Heart right ventricle (tissue), 16 donors: ENCODE data around the gene COX6A2. TPM values are rescaled to one million over a fixed set of nuclear protein-coding genes. Genes with fewer than 3 reads are reported as not detected.
A peak's percentile ranks its signal among the peaks of the same experiment; 100 is the strongest.

Source experiments
- ATAC-seq, 8 donors: fragments of 200-7000 bp; cut with Tn5 transposase; one replicate each; pipeline ENCODE4 v1.9.1; 2020; ENCODE audit warnings: mild to moderate bottlenecking in 8 of 8, moderate library complexity in 8 of 8, moderate number of reproducible peaks in 1 of 8
- DNase-seq, 2 donors: peaks; one replicate each; pipeline ENCODE4 v3.0.0-alpha.2; 2020
- H3K27ac ChIP-seq, 10 donors: fragments of 200-600 bp; sonication (generic) in 2 of 10; one replicate each; pipeline versions ENCODE4 v1.5.0 to v1.8.0; 2020 to 2022; ENCODE audit warnings: mild to moderate bottlenecking in 3 of 10
- H3K27me3 ChIP-seq, 7 donors: fragments of 200-600 bp; one replicate each; pipeline ENCODE4 v1.8.0; 2021 to 2022; ENCODE audit warnings: mild to moderate bottlenecking in 2 of 7
- H3K36me3 ChIP-seq, 9 donors: fragments of 200-600 bp; sonication (generic) in 1 of 9; one replicate each; pipeline versions ENCODE4 v1.5.0 to v1.8.0; 2020 to 2022; ENCODE audit warnings: mild to moderate bottlenecking in 2 of 9
- H3K4me1 ChIP-seq, 9 donors: fragments of 200-600 bp; sonication (generic) in 1 of 9; one replicate each; pipeline versions ENCODE4 v1.5.0 to v1.8.0; 2020 to 2022; ENCODE audit warnings: mild to moderate bottlenecking in 4 of 9
- H3K4me3 ChIP-seq, 10 donors: fragments of 200-600 bp; sonication (generic) in 2 of 10; one replicate each; pipeline versions ENCODE4 v1.5.0 to v1.8.0; 2020 to 2022; ENCODE audit warnings: mild to moderate bottlenecking in 7 of 10, moderate library complexity in 2 of 10
- H3K9me3 ChIP-seq, 11 donors: fragments of 200-600 bp in 10 of 11; sonication (generic) in 2 of 11; one replicate each; pipeline versions ENCODE4 v1.5.0 to v1.8.0; 2013 to 2022; ENCODE audit warnings: mild to moderate bottlenecking in 2 of 11, control low read depth in 1 of 11, moderate library complexity in 1 of 11
- CTCF ChIP-seq, 9 donors: fragments of 200-600 bp; sonication (generic) in 2 of 9; IDR thresholded peaks; one replicate each; pipeline versions ENCODE4 v1.5.0 to v1.8.0; 2021 to 2022; ENCODE audit warnings: antibody characterized with exemption in 9 of 9, mild to moderate bottlenecking in 5 of 9, moderate library complexity in 1 of 9
- whole genome bisulfite sequencing, 2 donors: extraction: QIAGEN DNeasy Blood & Tissue Kit; methylation state at CpG; one replicate each; pipeline ENCODE4 v1.1.7; 2013; ENCODE audit warnings: inconsistent platforms in 1 of 2; 5-methylcytosine and 5-hydroxymethylcytosine counted together
- intact Hi-C, 10 donors: fragments of 100-400 bp; cut with DNase I; formaldehyde crosslinking; loops; one replicate each; pipeline versions ENCODE4 v1.11.1 to v1.14.2; 2022
- long read RNA-seq, 3 donors: library from polyadenylated mRNA; unstranded; transcript quantifications; one replicate each; pipeline ENCODE4 v2.0.0, GENCODE V29; 2020 to 2021
- polyA plus RNA-seq, 2 donors: library from polyadenylated mRNA; stranded (reverse); fragments of 200-250 nt; gene quantifications; one replicate each; pipeline ENCODE4 v1.2.3, GENCODE V29; 2013
- total RNA-seq, 10 donors: library from RNA; stranded (reverse); fragmentation: NEBNext Ultra II Directional in 3 of 10; extraction: Animal tissue kit (Norgen Biotek cat#: 25700) in 3 of 10; gene quantifications; one replicate each; pipeline versions ENCODE4 v1.2.1 to v1.2.4, GENCODE V29; 2021 to 2023
- donor health status: Arrhythmogenic right ventricular cardiomyopathy.
- donor health status: ischemic (EF 13 %, LVEDD 7.1; RV severe dilation, severe dysfunction).
- donor health status: healthy with polysubstance abuse.
- donor health status: DM: no; HTN: yes; CAD: no.
- donor health status: DM: no; HTN: no; CAD: no.
- donor health status: ischemic (EF 25% LVEDD 6.9; RV normal size, moderate dysfunction).
- donor health status: ischemic (EF 25% LVEDD 5.7; RV mildly dilated, moderate dysfunction).
- donor health status: healthy.
- donor health status: DM: yes; HTN: yes; CAD: no.
- donor health status: Ischemic cardiomyopathy.
- donor health status: ischemic (EF 35%, LVEDD 5.7; RV mildly dilated, moderate dysfunction).
- donor health status: nonischemic (EF 11% LVEDD 7.7; RV severe dilation, severe dysfunction).
- donor health status: DM: yes; HTN: yes; CAD: no.
- donor health status: PGD.
- donor health status: ischemic (EF 29% LVEDD 5.4; RV normal size, mild dysfunction).
- donor health status: nonischemic (EF 23%, LVEDD 6.1; RV moderate dilation, normal function).

The COX6A2 gene
- total RNA-seq (1,000 to 10,000 TPM in 8 of 10 donors, 100 to 1,000 TPM in 2; 615 to 1,697 (median 1,335) TPM), polyA plus RNA-seq (1,000 to 10,000 TPM; 1,540 to 9,450 TPM)
- long read RNA-seq, donor 1, transcript COX6A2-202 (2 exons, 353 nt), result minor isoform, 91 of 891 reads
- long read RNA-seq, donor 1, transcript COX6A2-201 (3 exons, 440 nt), result major isoform, 766 of 891 reads
- long read RNA-seq, donor 1, partial matches to known transcripts, result 27 of 891 reads
- long read RNA-seq, donor 1, other reads (novel, unspliced or antisense), result 7 of 891 reads
- long read RNA-seq, donor 2, transcript COX6A2-202 (2 exons, 353 nt), result minor isoform, 89 of 1,559 reads
- long read RNA-seq, donor 2, transcript COX6A2-201 (3 exons, 440 nt), result major isoform, 1,431 of 1,559 reads
- long read RNA-seq, donor 2, partial matches to known transcripts, result 32 of 1,559 reads
- long read RNA-seq, donor 2, other reads (novel, unspliced or antisense), result 7 of 1,559 reads
- long read RNA-seq, donor 3, transcript COX6A2-202 (2 exons, 353 nt), result minor isoform, 7 of 96 reads
- long read RNA-seq, donor 3, transcript COX6A2-201 (3 exons, 440 nt), result major isoform, 87 of 96 reads
- long read RNA-seq, donor 3, partial matches to known transcripts, result 0 of 96 reads
- long read RNA-seq, donor 3, other reads (novel, unspliced or antisense), result 2 of 96 reads

GRCh38 chr16:31428279-31428597 is at the start of gene COX6A2:
Gene COX6A2, minus strand, starts transcription at chr16:31428360. Its CDS starts 35 bp downstream, at chr16:31428325.
- intact Hi-C loops, result no loop called here
- Histone ChIP-seq H3K9me3 (no peaks in the 10 kb centered on the region), H3K4me1 (peaks cover 0 to 71% (median 16%) of the 10 kb centered on the region in 9 donors), H3K4me3 (peak within 1 kb of the TSS; percentile 21 to 60 (median 55)), H3K27me3 (peaks cover 0 to 4% (median 0%) of the 10 kb centered on the region in 7 donors), H3K27ac (peak within 1 kb of the TSS; percentile 86 to 99 (median 95)), H3K36me3 (peaks cover 0 to 10% (median 0%) of the 10 kb centered on the region in 9 donors)
- peak; percentile 65 to 69 for DNase-seq
- peak; percentile 68 to 92 (median 84) for ATAC-seq
- TF ChIP-seq CTCF (IDR thresholded peaks at IDR 0.05), result no peak
- WGBS, 2 donors, result 24 to 29% methylated on average over 7 of the region's 7 CpGs

- intact Hi-C loops, result no loop called here
- no peak for DNase-seq
- no peak for TF ChIP-seq CTCF (IDR thresholded peaks at IDR 0.05)
- H3K9me3 ChIP-seq, result no peaks in the 10 kb centered on the region
- WGBS, 2 donors, result 76 to 83% methylated on average over 67 of the region's 67 CpGs
- peak overlapping the region in 5 of 10 donors; percentile 15 to 54 (median 20) for H3K4me3 ChIP-seq
- H3K27ac ChIP-seq, result peak overlapping the region in 1 of 10 donors; percentile 38
- peaks cover 0 to 12% (median 0%) of the 10 kb centered on the region in 7 donors for H3K27me3 ChIP-seq
- peaks cover 0 to 54% (median 24%) of the 10 kb centered on the region in 9 donors for H3K36me3 ChIP-seq
- no peak for ATAC-seq
- peaks cover under 1 to 33% (median 14%) of the 10 kb centered on the region in 9 donors for H3K4me1 ChIP-seq
Measured at GRCh38 chr16:31477220-31478216, 49.4 kb upstream of the COX6A2 start.

DNA sequence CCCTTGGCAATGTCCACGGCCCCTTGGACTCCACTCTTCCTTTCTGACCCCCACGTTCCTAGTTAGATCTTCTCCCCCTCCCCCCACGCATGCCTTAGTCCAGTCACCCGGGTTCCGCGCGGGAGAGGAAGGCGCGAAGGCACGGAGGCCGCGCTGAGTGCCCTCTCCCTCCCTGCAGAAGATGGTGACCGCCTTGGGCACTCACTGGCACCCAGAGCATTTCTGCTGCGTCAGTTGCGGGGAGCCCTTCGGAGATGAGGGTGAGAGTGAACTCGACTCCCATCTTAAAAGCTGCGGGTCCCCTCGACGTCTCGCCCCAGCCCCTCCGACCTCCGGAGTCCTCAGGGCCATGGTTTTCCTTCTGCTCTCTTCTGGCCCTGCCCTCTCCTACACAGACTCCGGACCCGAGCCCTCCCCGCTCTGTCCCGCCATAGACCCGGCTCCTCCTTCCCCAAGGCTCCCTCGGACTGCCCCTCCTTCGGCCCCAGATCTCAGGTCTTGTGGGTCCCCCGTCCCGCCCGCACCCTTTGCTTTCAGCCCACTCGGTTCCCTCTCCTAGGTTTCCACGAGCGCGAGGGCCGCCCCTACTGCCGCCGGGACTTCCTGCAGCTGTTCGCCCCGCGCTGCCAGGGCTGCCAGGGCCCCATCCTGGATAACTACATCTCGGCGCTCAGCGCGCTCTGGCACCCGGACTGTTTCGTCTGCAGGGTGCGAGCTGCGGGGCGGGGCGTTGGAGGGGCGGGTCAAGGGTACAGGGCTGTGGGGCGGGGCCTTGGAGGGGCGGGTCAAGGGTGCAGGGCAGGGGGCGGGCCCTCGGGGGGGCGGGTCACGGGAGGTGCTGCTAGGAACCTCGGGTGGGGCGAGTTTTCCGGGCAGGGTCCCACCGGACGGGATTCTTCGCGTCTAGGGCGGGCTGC is 48.4 kb upstream of the COX6A2 start:
- 75 to 77% methylated on average over 62 to 68 of the region's 68 CpGs for WGBS, 2 donors

More for the DNA sequence above, 48.4 kb upstream of the COX6A2 start:
- DNase-seq, result peak; percentile 53 to 76
- peak in 3 of 8 donors; percentile 9 to 14 (median 14) for ATAC-seq
- H3K4me3 ChIP-seq, result peak overlapping the region in 6 of 10 donors; percentile 12 to 54 (median 18)
- no peaks in the 10 kb centered on the region for H3K9me3 ChIP-seq
- intact Hi-C loops, result no loop called here
- H3K27me3 ChIP-seq, result peaks cover 0 to 21% (median 0%) of the 10 kb centered on the region in 7 donors
- no peak for TF ChIP-seq CTCF (IDR thresholded peaks at IDR 0.05)
- peak overlapping the region in 1 of 10 donors; percentile 40 for H3K27ac ChIP-seq
- peaks cover 0 to 54% (median 24%) of the 10 kb centered on the region in 9 donors for H3K36me3 ChIP-seq
- H3K4me1 ChIP-seq, result peaks cover 4 to 39% (median 17%) of the 10 kb centered on the region in 9 donors
